Astrocyte of the cerebellum (primary cell): ENCODE results near the gene RGCC.

Experiments used
- DNase-seq: peaks from one replicate; pipeline ENCODE4 v3.0.0-alpha.2; 2011; ENCODE audit warnings: low read depth
- H3K4me3 ChIP-seq: 2 replicates; pipeline ENCODE4 v1.5.1; 2011; ENCODE audit warnings: mild to moderate bottlenecking, low read depth, low read length, moderate library complexity
- in situ Hi-C: cut with HindIII; loops from 2 replicates; pipeline ENCODE4 v1.10.0; 2017; ENCODE audit warnings: low sequenced_read_pairs
- TF ChIP-seq, protein P1 (sequence below): IDR thresholded peaks from 2 replicates; pipeline ENCODE4 v1.5.1; 2012; ENCODE audit warnings: low read length, low read depth, moderate library complexity, mild to moderate bottlenecking; ENCODE audit errors: missing control alignments

The RGCC gene

DNA sequence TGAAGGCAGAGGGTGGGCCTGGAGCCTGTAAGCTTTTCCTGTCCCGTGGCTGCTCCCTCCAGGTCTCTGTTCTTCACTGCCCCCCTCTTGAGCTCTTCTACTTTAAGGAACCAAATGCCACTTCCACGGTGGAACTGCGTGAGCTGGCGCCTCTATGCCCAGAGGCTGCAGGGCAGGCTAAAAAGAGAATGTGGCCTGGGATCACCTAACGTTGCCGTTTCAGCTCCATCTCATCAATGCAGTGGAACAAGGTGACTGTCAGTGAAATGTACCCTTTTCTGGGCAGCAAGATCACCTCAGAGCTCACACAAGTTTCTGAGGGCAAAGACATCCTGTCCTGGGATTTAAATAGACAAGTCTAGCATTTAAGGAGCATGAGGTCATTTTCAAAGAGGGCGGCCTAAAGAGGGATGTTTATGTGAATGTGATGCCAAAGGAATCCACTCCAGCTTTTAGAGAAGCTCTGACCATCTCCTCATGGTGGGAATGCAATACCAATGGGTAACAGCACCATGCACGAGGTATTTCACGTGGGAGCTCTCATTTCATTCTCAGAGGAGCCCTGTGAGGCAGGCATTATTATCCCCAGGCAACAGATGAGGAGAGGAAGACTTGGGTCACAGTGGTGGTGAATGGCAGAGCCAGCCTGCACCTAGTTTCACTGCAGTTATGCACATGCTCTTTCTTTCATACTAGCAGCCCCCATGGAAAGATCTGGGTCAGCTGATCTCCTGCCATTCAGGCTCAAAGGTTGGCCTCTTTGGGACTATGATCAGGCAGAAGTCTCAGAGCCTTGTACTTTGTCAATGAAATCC is 39.3 kb downstream of the RGCC start:
- TF ChIP-seq, protein P1, sequence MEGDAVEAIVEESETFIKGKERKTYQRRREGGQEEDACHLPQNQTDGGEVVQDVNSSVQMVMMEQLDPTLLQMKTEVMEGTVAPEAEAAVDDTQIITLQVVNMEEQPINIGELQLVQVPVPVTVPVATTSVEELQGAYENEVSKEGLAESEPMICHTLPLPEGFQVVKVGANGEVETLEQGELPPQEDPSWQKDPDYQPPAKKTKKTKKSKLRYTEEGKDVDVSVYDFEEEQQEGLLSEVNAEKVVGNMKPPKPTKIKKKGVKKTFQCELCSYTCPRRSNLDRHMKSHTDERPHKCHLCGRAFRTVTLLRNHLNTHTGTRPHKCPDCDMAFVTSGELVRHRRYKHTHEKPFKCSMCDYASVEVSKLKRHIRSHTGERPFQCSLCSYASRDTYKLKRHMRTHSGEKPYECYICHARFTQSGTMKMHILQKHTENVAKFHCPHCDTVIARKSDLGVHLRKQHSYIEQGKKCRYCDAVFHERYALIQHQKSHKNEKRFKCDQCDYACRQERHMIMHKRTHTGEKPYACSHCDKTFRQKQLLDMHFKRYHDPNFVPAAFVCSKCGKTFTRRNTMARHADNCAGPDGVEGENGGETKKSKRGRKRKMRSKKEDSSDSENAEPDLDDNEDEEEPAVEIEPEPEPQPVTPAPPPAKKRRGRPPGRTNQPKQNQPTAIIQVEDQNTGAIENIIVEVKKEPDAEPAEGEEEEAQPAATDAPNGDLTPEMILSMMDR: no peak
- in situ Hi-C loops: no loop called here
- H3K4me3 ChIP-seq: no peak overlapping the region
- no peak for DNase-seq

DNA sequence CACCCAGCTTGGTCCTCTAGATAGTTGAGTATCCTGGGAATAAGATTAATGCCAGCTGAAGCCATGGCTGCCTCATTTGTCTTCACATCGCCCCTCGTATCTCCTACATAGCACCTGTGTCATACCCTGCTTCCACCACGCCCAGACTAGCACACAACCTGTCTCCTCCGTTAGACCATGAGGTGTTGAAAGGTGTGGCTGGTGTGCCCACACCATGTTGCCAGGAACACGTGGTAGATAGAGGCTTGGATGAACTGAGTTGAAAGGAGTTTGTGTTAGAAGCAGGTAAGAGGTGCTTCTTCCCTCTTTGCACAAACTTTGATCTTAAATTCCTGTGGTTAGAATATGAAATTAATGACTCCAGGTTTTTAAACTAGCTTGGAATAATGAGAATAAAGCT is 40.1 kb downstream of the RGCC start:
- TF ChIP-seq, protein P1: no peak
- in situ Hi-C loops: no loop called here
- no peak overlapping the region for H3K4me3 ChIP-seq
- no peak for DNase-seq

DNA sequence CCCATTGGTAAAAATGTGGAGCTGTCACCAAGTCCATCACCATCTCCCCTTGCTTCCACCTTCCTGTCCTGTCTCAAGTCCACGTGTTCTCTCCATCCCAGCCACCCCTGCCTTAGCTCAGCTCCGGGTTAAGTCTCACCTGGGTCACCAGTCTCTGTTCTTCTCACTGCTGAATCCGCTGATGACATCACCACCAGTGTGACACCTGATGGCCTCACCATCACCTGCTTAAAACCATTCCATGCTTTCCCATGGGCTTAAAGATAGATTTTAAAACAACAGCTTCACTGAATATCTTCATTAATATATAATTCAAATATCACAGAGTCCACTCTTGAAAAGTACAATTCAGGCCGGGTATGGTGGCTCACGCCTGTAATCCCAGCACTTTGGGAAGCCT is 42.1 kb downstream of the RGCC start:
- TF ChIP-seq, protein P1: no peak
- no peak overlapping the region for H3K4me3 ChIP-seq
- DNase-seq: no peak
- in situ Hi-C loops: no loop called here

DNA sequence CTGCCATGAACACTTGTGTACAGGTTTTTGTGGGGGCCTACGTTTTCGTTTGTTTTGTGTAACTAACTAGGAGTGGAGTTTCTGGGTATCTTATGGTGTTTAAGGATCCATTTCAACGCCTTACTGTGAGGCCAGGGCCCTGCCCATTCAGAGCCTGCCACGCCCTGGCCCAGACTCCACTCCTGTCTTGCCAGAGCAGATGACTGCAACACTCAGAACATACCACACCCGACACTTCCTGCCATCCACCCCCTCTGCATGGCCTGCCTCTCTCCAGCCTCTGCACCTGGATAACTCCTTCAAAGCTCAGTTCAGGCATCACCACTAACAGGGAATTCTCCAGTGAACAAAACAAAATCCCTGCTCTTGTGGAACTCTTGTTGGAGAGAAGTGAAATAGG is 43.2 kb downstream of the RGCC start:
- H3K4me3 ChIP-seq: no peak overlapping the region
- TF ChIP-seq, protein P1: no peak
- DNase-seq: no peak
- in situ Hi-C loops: no loop called here

DNA sequence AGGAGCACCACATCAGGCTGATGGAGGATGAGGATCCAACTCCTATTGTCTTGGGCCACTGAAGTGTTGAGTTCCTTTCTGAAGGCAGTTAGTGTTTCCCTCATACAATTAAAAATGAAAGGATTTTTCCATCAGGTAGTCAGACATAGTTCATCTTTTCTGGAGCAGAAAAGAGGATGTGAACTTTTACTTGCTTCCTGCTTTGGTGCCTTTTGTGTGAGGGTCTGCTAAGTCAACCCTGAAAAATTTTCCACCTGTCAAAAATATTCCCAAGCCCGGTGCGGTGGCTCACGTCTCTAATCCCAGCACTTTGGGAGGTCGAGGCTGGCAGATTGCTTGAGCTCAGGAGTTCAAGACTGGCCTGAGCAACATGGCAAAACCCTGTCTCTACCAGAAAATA is 43.9 kb downstream of the RGCC start:
- H3K4me3 ChIP-seq: no peak overlapping the region
- DNase-seq: no peak
- TF ChIP-seq, protein P1: no peak
- in situ Hi-C loops: no loop called here

DNA sequence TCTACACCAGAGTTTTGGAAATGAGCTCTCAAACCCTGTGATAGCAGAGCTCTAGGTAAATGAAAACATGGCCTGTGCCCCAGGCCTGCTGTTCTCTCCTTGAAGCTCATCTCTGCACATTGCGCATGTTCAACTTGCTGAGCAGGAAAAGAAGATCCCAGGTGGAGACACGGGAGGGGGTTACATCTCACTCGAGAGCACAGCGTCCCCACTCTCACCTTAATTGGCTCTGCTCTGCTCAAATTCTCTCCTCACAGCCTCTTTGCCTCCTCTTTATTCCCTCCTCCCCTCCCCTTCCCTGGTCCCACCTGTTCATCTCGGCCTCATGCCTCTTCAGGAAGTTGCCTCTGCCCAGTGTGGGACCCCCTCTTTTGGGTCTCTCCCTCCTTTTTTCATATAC is 44.7 kb downstream of the RGCC start:
- in situ Hi-C loops: no loop called here
- TF ChIP-seq, protein P1: no peak
- H3K4me3 ChIP-seq: no peak overlapping the region
- no peak for DNase-seq
